ENCODE results near the gene SENP1.

DNA sequence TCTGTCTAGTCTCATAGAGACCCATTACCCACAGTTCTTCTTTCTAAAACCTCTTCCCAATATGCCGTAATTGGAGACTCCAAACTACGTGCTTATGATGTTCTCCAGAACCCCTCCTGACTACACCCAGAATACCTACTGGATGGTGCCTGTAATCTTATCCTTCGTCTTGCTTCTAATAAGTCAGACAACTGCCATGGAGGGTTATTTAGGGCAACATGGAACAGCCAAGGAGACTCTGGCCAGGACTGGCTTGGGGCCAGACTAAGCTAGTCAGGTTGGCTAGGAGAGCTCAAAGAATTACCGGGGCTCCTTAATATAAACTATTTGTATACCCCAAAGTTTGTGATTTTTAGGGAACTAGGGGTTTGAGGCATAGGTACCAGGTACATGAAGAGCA is 20.1 kb upstream of the SENP1 start:
- TF ChIP-seq POLR2AphosphoS5 (IDR thresholded peaks at IDR 0.05; ENCODE audit: low read depth, low read length), result no peak
- no peak for TF ChIP-seq THAP11 (CRISPR knock-in tag; IDR thresholded peaks at IDR 0.05)
- TF ChIP-seq CREB1 (IDR thresholded peaks at IDR 0.05), result no peak
- TF ChIP-seq CREB1 (CRISPR knock-in tag; IDR thresholded peaks at IDR 0.05), result no peak
- no peak for TF ChIP-seq NR2C2 (CRISPR knock-in tag; IDR thresholded peaks at IDR 0.05; ENCODE audit: borderline replicate concordance)
- TF ChIP-seq, protein P1, sequence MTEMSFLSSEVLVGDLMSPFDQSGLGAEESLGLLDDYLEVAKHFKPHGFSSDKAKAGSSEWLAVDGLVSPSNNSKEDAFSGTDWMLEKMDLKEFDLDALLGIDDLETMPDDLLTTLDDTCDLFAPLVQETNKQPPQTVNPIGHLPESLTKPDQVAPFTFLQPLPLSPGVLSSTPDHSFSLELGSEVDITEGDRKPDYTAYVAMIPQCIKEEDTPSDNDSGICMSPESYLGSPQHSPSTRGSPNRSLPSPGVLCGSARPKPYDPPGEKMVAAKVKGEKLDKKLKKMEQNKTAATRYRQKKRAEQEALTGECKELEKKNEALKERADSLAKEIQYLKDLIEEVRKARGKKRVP (CRISPR knock-in tag; IDR thresholded peaks at IDR 0.05), result no peak
- no peak for TF ChIP-seq GATAD1 (CRISPR knock-in tag; IDR thresholded peaks at IDR 0.05)

Measured in HepG2 (cell line).